AG10803 (cell line): Measurements from ENCODE around the gene F3.

Experiments used
- DNase-seq: peaks from one replicate; pipeline ENCODE4 v3.0.0; 2010; ENCODE audit warnings: low read depth
- H3K4me3 ChIP-seq: 2 replicates; pipeline ENCODE4 v1.5.1; 2011; ENCODE audit warnings: mild to moderate bottlenecking, low read length, control low read depth
- CTCF ChIP-seq: conservative IDR thresholded peaks from 2 replicates; pipeline ENCODE4 v1.5.1; 2011; ENCODE audit warnings: mild to moderate bottlenecking, low read length, control low read depth, inconsistent platforms

Gene F3

GRCh38 chr1:94550800-94551241 lies 9.3 kb upstream of the F3 start:
- no peak for TF ChIP-seq CTCF
- no peak overlapping the region for H3K4me3 ChIP-seq
- no peak for DNase-seq

GRCh38 chr1:94550396-94550795 lies 8.8 kb upstream of the F3 start:
- H3K4me3 ChIP-seq = no peak overlapping the region
- DNase-seq = no peak
- TF ChIP-seq CTCF = no peak

- DNase-seq = no peak
- TF ChIP-seq CTCF = no peak
- no peak overlapping the region for H3K4me3 ChIP-seq
These were observed 8.1 kb upstream of the F3 start for GRCh38 chr1:94549706-94550105.

GRCh38 chr1:94544706-94545490 lies 3.3 kb upstream of the F3 start:
- H3K4me3 ChIP-seq = no peak overlapping the region
- TF ChIP-seq CTCF = peak; percentile 52
- peak; percentile 83 for DNase-seq

GRCh38 chr1:94543893-94544635 lies 2.5 kb upstream of the F3 start:
- no peak for TF ChIP-seq CTCF
- DNase-seq = peak; percentile 77
- no peak overlapping the region for H3K4me3 ChIP-seq

GRCh38 chr1:94543001-94543400 lies 1.4 kb upstream of the F3 start:
- TF ChIP-seq CTCF = no peak
- peak overlapping the region; percentile 77 for H3K4me3 ChIP-seq
- peak; percentile 77 for DNase-seq
